Sigmoid colon (tissue), 7 donors: ENCODE results near the gene MIOX. TPM values are rescaled to one million over a fixed set of nuclear protein-coding genes. Genes with fewer than 3 reads are reported as not detected.

Experiments
- DNase-seq: peaks from one replicate; pipeline ENCODE4 v3.0.0-alpha.2; 2019
- H3K27ac ChIP-seq, 4 donors: fragments of 200-600 bp; sonication (generic); one replicate each; pipeline ENCODE4 v1.5.1; 2016 to 2019; ENCODE audit warnings: mild to moderate bottlenecking in 1 of 4
- H3K27me3 ChIP-seq, 3 donors: fragments of 200-600 bp; sonication (generic); one replicate each; pipeline ENCODE4 v1.5.1; 2019; ENCODE audit warnings: mild to moderate bottlenecking in 1 of 3
- H3K36me3 ChIP-seq, 4 donors: fragments of 200-600 bp; sonication (generic); one replicate each; pipeline ENCODE4 v1.5.1; 2016 to 2019
- H3K4me1 ChIP-seq, 4 donors: fragments of 200-600 bp; sonication (generic); one replicate each; pipeline ENCODE4 v1.5.1; 2017 to 2019
- H3K4me3 ChIP-seq, 4 donors: fragments of 200-600 bp; sonication (generic); one replicate each; pipeline ENCODE4 v1.5.1; 2017 to 2019; ENCODE audit warnings: mild to moderate bottlenecking in 2 of 4, moderate library complexity in 1 of 4
- H3K9me3 ChIP-seq, 4 donors: fragments of 200-600 bp in 3 of 4; sonication (generic) in 3 of 4; one replicate each; pipeline versions ENCODE4 v1.5.1 to v1.6.1; 2013 to 2019
- CTCF ChIP-seq, 4 experiments: fragments of 450-650 bp in 3 of 4; fragments of 200-600 bp in 1 of 4; IDR thresholded peaks; one replicate each; pipeline ENCODE4 v1.5.1; 2016 to 2019; ENCODE audit warnings: antibody characterized with exemption in 4 of 4, mild to moderate bottlenecking in 3 of 4, moderate library complexity in 2 of 4
- EP300 ChIP-seq, 4 donors: sonication (generic); formaldehyde crosslinking; IDR thresholded peaks; one replicate each; pipeline ENCODE4 v1.6.1; 2017; ENCODE audit warnings: antibody characterized with exemption in 4 of 4
- POLR2A ChIP-seq, 2 donors: fragments of 450-650 bp; IDR thresholded peaks; one replicate each; pipeline ENCODE4 v1.6.1; 2016; ENCODE audit warnings: antibody characterized with exemption in 2 of 2, mild to moderate bottlenecking in 2 of 2, moderate library complexity in 2 of 2
- POLR2AphosphoS5 ChIP-seq, 4 donors: sonication (generic); formaldehyde crosslinking; IDR thresholded peaks; one replicate each; pipeline ENCODE4 v1.6.1; 2017; ENCODE audit warnings: antibody characterized with exemption in 4 of 4
- WGBS, 2 donors: extraction: QIAGEN DNeasy Blood & Tissue Kit; methylation state at CpG; one replicate each; pipeline ENCODE4 v1.1.7; 2013; 5-methylcytosine and 5-hydroxymethylcytosine counted together
- intact Hi-C: fragments of 100-400 bp; cut with DNase I; formaldehyde crosslinking; loops from one replicate; pipeline ENCODE4 v1.15.1; 2023
- polyA plus RNA-seq, 3 donors: library from polyadenylated mRNA; stranded (reverse); fragments of 200-250 nt; gene quantifications; one replicate each; pipeline ENCODE4 v1.2.3, GENCODE V29; 2013
- total RNA-seq, 4 donors: library from RNA; depleted of rRNA; stranded (reverse); fragments of >200 nt; gene quantifications; one replicate each; pipeline ENCODE4 v1.1.0, GENCODE V29; 2016
- donor health status: healthy with polysubstance abuse.
- donor health status: Bipolar disorder and iron deficiency.
- donor health status: healthy.

MIOX gene
- total and polyA plus RNA-seq, 7 donors: 0.20 TPM; not detected in 6

GRCh38 chr22:50488886-50489285 is 2.2 kb downstream of the MIOX start:
- no peak for DNase-seq
- no peaks in the 10 kb centered on the region for H3K9me3 ChIP-seq
- H3K36me3 ChIP-seq: no peaks in the 10 kb centered on the region
- peaks cover 3 to 32% (median 9%) of the 10 kb centered on the region in 3 donors for H3K27me3 ChIP-seq
- WGBS, 2 donors: 84 to 90% methylated on average over 19 of the region's 19 CpGs
- intact Hi-C loops: no loop called here
- H3K4me3 ChIP-seq: no peak overlapping the region
- H3K4me1 ChIP-seq: no peaks in the 10 kb centered on the region
- H3K27ac ChIP-seq: no peak overlapping the region
- TF ChIP-seq CTCF (IDR thresholded peaks at IDR 0.05) (no peak), POLR2AphosphoS5 (IDR thresholded peaks at IDR 0.05) (no peak), EP300 (IDR thresholded peaks at IDR 0.05) (no peak), POLR2A (IDR thresholded peaks at IDR 0.05) (no peak)

- H3K4me1 ChIP-seq: no peaks in the 10 kb centered on the region
- no peaks in the 10 kb centered on the region for H3K9me3 ChIP-seq
- TF ChIP-seq EP300 (IDR thresholded peaks at IDR 0.05) (no peak), CTCF (IDR thresholded peaks at IDR 0.05) (no peak), POLR2AphosphoS5 (IDR thresholded peaks at IDR 0.05) (no peak), POLR2A (IDR thresholded peaks at IDR 0.05) (no peak)
- peaks cover 2 to 24% (median 3%) of the 10 kb centered on the region in 3 donors for H3K27me3 ChIP-seq
- intact Hi-C loops: no loop called here
- no peaks in the 10 kb centered on the region for H3K36me3 ChIP-seq
- no peak overlapping the region for H3K4me3 ChIP-seq
- no peak for DNase-seq
- no peak overlapping the region for H3K27ac ChIP-seq
- 78 to 84% methylated on average over 31 of the region's 31 CpGs for WGBS, 2 donors
Observed at GRCh38 chr22:50489363-50490243, 2.9 kb downstream of the MIOX start.

- no peaks in the 10 kb centered on the region for H3K36me3 ChIP-seq
- no peaks in the 10 kb centered on the region for H3K9me3 ChIP-seq
- intact Hi-C loops: no loop called here
- H3K27ac ChIP-seq: no peak overlapping the region
- no peak overlapping the region for H3K4me3 ChIP-seq
- DNase-seq: no peak
- H3K27me3 ChIP-seq: peaks cover 0 to 16% (median 3%) of the 10 kb centered on the region in 3 donors
- TF ChIP-seq CTCF (IDR thresholded peaks at IDR 0.05) (no peak), POLR2A (IDR thresholded peaks at IDR 0.05) (no peak), EP300 (IDR thresholded peaks at IDR 0.05) (no peak), POLR2AphosphoS5 (IDR thresholded peaks at IDR 0.05) (no peak)
- WGBS, 2 donors: 55 to 59% methylated on average over 27 of the region's 27 CpGs
- no peaks in the 10 kb centered on the region for H3K4me1 ChIP-seq
Observed at GRCh38 chr22:50490531-50491308, 4.1 kb downstream of the MIOX start.

- WGBS, 2 donors: 15 to 64% methylated on average over 6 of the region's 6 CpGs
- H3K27me3 ChIP-seq: no peaks in the 10 kb centered on the region
- intact Hi-C loops: no loop called here
- no peaks in the 10 kb centered on the region for H3K36me3 ChIP-seq
- no peak for TF ChIP-seq EP300 (IDR thresholded peaks at IDR 0.05)
- TF ChIP-seq POLR2AphosphoS5 (IDR thresholded peaks at IDR 0.05): no peak
- TF ChIP-seq CTCF (IDR thresholded peaks at IDR 0.05): no peak
- no peak for TF ChIP-seq POLR2A (IDR thresholded peaks at IDR 0.05)
- no peak for DNase-seq
- no peak overlapping the region for H3K27ac ChIP-seq
- peaks cover 0 to 8% (median 0%) of the 10 kb centered on the region in 4 donors for H3K4me1 ChIP-seq
- no peaks in the 10 kb centered on the region for H3K9me3 ChIP-seq
- no peak overlapping the region for H3K4me3 ChIP-seq
Observed at GRCh38 chr22:50497093-50497492, 10.4 kb downstream of the MIOX start.
